Measurements from ENCODE around the gene CDC27. TPM values are rescaled to one million over a fixed set of nuclear protein-coding genes. Genes with fewer than 3 reads are reported as not detected.
A peak's percentile ranks its signal among the peaks of the same experiment; 100 is the strongest.

The CDC27 gene
- polyA plus RNA-seq, 3 donors = 19.7 to 52.0 (median 33.0) TPM

- Mint-ChIP-seq H3K4me3 (no peak overlapping the region), H3K36me3 (no peaks in the 10 kb centered on the region), H3K4me1 (peaks cover 24% of the 10 kb centered on the region), H3K27ac (peak overlapping the region in 1 of 7 donors; percentile 1), H3K27me3 (ENCODE audit: low read depth in 3 of 3) (peaks cover 11 to 28% (median 18%) of the 10 kb centered on the region in 3 donors), H3K9me3 (peaks cover 0 to 11% (median 3%) of the 10 kb centered on the region in 7 donors)
- peaks cover 6 to 9% of the 10 kb centered on the region in 2 donors for H3K4me1 ChIP-seq (ENCODE audit: control insufficient read depth in 1 of 2, insufficient read depth in 2 of 2, low read length in 2 of 2)
- 0% methylated on average over 1 of the region's 7 CpGs for WGBS (ENCODE audit: insufficient coverage)
- H3K36me3 ChIP-seq (replicated peaks in 1 of 2; ENCODE audit: control insufficient read depth in 1 of 2, insufficient read depth in 2 of 2, low read length in 2 of 2) = no peaks in the 10 kb centered on the region
- H3K4me2 ChIP-seq (replicated peaks; ENCODE audit: extremely low read depth, low read length, poor library complexity, severe bottlenecking) = no peak overlapping the region
- TF ChIP-seq CTCF (IDR thresholded peaks at IDR 0.05) = no peak
- H3K79me2 ChIP-seq (ENCODE audit: insufficient read depth, low read length) = no peaks in the 10 kb centered on the region
- H2AFZ ChIP-seq (ENCODE audit: insufficient read depth, low read depth, low read length, poor library complexity, severe bottlenecking) = no peak overlapping the region
- H3K27me3 ChIP-seq (ENCODE audit: control insufficient read depth in 2 of 2, insufficient read depth in 2 of 2, low read length in 2 of 2) = peaks cover 4 to 10% of the 10 kb centered on the region in 2 donors
- H4K20me1 ChIP-seq (ENCODE audit: insufficient read depth, low read length) = no peaks in the 10 kb centered on the region
- no peak overlapping the region for H3K4me3 ChIP-seq (replicated peaks in 1 of 3; ENCODE audit: low read depth in 2 of 3, low read length in 3 of 3)
- peaks cover 0 to 4% of the 10 kb centered on the region in 2 donors for H3K9me3 ChIP-seq (replicated peaks in 1 of 2; ENCODE audit: control insufficient read depth in 1 of 2, insufficient read depth in 1 of 2, low read length in 2 of 2)
- intact Hi-C loops (cut with micrococcal nuclease) = no loop called here
- H3K9ac ChIP-seq (ENCODE audit: insufficient read depth, low read length, poor library complexity, severe bottlenecking) = no peak overlapping the region
- H3K27ac ChIP-seq (ENCODE audit: low read depth in 1 of 2, low read length in 2 of 2) = no peak overlapping the region
- DNase-seq = no peak
These were observed 31.5 kb upstream of the CDC27 start for GRCh38 chr17:47220531-47220999.

- H3K27ac ChIP-seq (ENCODE audit: low read depth in 1 of 2, low read length in 2 of 2) = no peak overlapping the region
- peaks cover 0 to 4% of the 10 kb centered on the region in 2 donors for H3K9me3 ChIP-seq (replicated peaks in 1 of 2; ENCODE audit: control insufficient read depth in 1 of 2, insufficient read depth in 1 of 2, low read length in 2 of 2)
- intact Hi-C loops (cut with micrococcal nuclease) = no loop called here
- no peaks in the 10 kb centered on the region for H3K36me3 ChIP-seq (replicated peaks in 1 of 2; ENCODE audit: control insufficient read depth in 1 of 2, insufficient read depth in 2 of 2, low read length in 2 of 2)
- 98% methylated on average over 9 of the region's 21 CpGs for WGBS (ENCODE audit: insufficient coverage)
- peaks cover 13 to 28% (median 18%) of the 10 kb centered on the region in 3 donors for H3K27me3 Mint-ChIP-seq (ENCODE audit: low read depth in 3 of 3)
- peaks cover 0 to 11% (median 3%) of the 10 kb centered on the region in 7 donors for H3K9me3 Mint-ChIP-seq
- no peaks in the 10 kb centered on the region for H3K36me3 Mint-ChIP-seq
- peaks cover 0 to 2% of the 10 kb centered on the region in 2 donors for H3K4me1 ChIP-seq (ENCODE audit: control insufficient read depth in 1 of 2, insufficient read depth in 2 of 2, low read length in 2 of 2)
- H3K27me3 ChIP-seq (ENCODE audit: control insufficient read depth in 2 of 2, insufficient read depth in 2 of 2, low read length in 2 of 2) = peaks cover 4 to 10% of the 10 kb centered on the region in 2 donors
- H3K9ac ChIP-seq (ENCODE audit: insufficient read depth, low read length, poor library complexity, severe bottlenecking) = no peak overlapping the region
- H3K4me3 Mint-ChIP-seq = peak overlapping the region in 1 of 2 donors; percentile 31
- DNase-seq = no peak
- H4K20me1 ChIP-seq (ENCODE audit: insufficient read depth, low read length) = no peaks in the 10 kb centered on the region
- no peak overlapping the region for H3K4me3 ChIP-seq (replicated peaks in 1 of 3; ENCODE audit: low read depth in 2 of 3, low read length in 3 of 3)
- H3K4me2 ChIP-seq (replicated peaks; ENCODE audit: extremely low read depth, low read length, poor library complexity, severe bottlenecking) = no peak overlapping the region
- peaks cover 17% of the 10 kb centered on the region for H3K4me1 Mint-ChIP-seq
- TF ChIP-seq CTCF (IDR thresholded peaks at IDR 0.05) = no peak
- H3K27ac Mint-ChIP-seq = no peak overlapping the region
- H2AFZ ChIP-seq (ENCODE audit: insufficient read depth, low read depth, low read length, poor library complexity, severe bottlenecking) = no peak overlapping the region
- no peaks in the 10 kb centered on the region for H3K79me2 ChIP-seq (ENCODE audit: insufficient read depth, low read length)
These were observed 30.8 kb upstream of the CDC27 start for GRCh38 chr17:47219621-47220475.
